PC-9 (cell line): ENCODE measurements around the gene DMRT1. TPM values are rescaled to one million over a fixed set of nuclear protein-coding genes. Genes with fewer than 3 reads are reported as not detected.

Source experiments
- BruUV-seq: library from RNA; stranded (reverse); fragments of 400-500 nt; replicated peaks from 2 replicates; lab custom pipeline; 2021; lab: Mats Ljungman, UMichigan
- CTCF ChIA-PET: fragments of 300-600 bp; sonication (Branson Sonifier 250); formaldehyde crosslinking; loops from one replicate; lab custom pipeline; 2022; ENCODE audit warnings: antibody characterized with exemption; lab: Charles Lee
- POLR2A ChIA-PET: fragments of 300-600 bp; sonication (Branson Sonifier 250); formaldehyde crosslinking; loops from one replicate; lab custom pipeline; 2022; ENCODE audit warnings: antibody characterized with exemption; ENCODE audit not compliant: unreplicated experiment; lab: Charles Lee
- DNase-seq, 2 experiments: peaks; one replicate each; pipeline versions ENCODE4 v3.0.0 to v3.0.0-alpha.2; 2015 to 2022; ENCODE audit warnings: mixed read lengths in 1 of 2
- H2AFZ ChIP-seq: fragments of 200-600 bp; sonication (generic); 2 replicates; pipeline ENCODE4 v1.8.1; 2017; ENCODE audit warnings: antibody characterized with exemption
- H3F3A ChIP-seq: fragments of 200-600 bp; sonication (generic); 2 replicates; pipeline ENCODE4 v1.8.1; 2017; ENCODE audit warnings: antibody characterized with exemption, mild to moderate bottlenecking, low read depth; ENCODE audit not compliant: insufficient read depth
- H3K27ac ChIP-seq: fragments of 200-600 bp; sonication (generic); 2 replicates; pipeline ENCODE4 v1.6.1; 2016; ENCODE audit warnings: mixed run types
- H3K27me3 ChIP-seq: fragments of 200-600 bp; sonication (generic); 2 replicates; pipeline ENCODE4 v1.6.1; 2016; ENCODE audit warnings: low read depth, mixed run types; ENCODE audit not compliant: insufficient read depth
- H3K36me3 ChIP-seq: fragments of 200-600 bp; sonication (generic); 2 replicates; pipeline ENCODE4 v1.6.1; 2016; ENCODE audit warnings: low read depth, mixed run types
- H3K4me1 ChIP-seq: fragments of 200-600 bp; sonication (generic); replicated peaks from 2 replicates; pipeline ENCODE4 v1.6.1; 2016; ENCODE audit warnings: mixed run types; ENCODE audit not compliant: insufficient read depth
- H3K4me2 ChIP-seq: fragments of 200-600 bp; sonication (generic); 2 replicates; pipeline ENCODE4 v1.6.1; 2017; ENCODE audit warnings: mixed run types
- H3K4me3 ChIP-seq: fragments of 200-600 bp; sonication (generic); 2 replicates; pipeline ENCODE4 v1.6.1; 2016; ENCODE audit warnings: mixed run types
- H3K79me2 ChIP-seq: fragments of 200-600 bp; sonication (generic); 2 replicates; pipeline ENCODE4 v1.6.1; 2017; ENCODE audit warnings: low read depth, mixed run types
- H3K9me2 ChIP-seq: fragments of 200-600 bp; sonication (generic); 2 replicates; pipeline ENCODE4 v1.8.1; 2017; ENCODE audit warnings: mild to moderate bottlenecking; ENCODE audit not compliant: insufficient read depth
- H3K9me3 ChIP-seq: fragments of 200-600 bp; sonication (generic); 2 replicates; pipeline ENCODE4 v1.8.1; 2016; ENCODE audit warnings: low read depth; ENCODE audit not compliant: insufficient read depth
- H4K20me1 ChIP-seq: fragments of 200-600 bp; sonication (generic); 2 replicates; pipeline ENCODE4 v1.8.1; 2017; ENCODE audit not compliant: insufficient read depth
- EZH2 ChIP-seq: fragments of 200-600 bp; sonication (generic); IDR thresholded peaks from 2 replicates; pipeline ENCODE4 v1.8.0; 2017; ENCODE audit warnings: antibody characterized with exemption, low read depth
- intact Hi-C: fragments of 100-400 bp; cut with micrococcal nuclease; formaldehyde crosslinking; loops from one replicate; pipeline ENCODE4 v1.10.0; 2022; ENCODE audit not compliant: unreplicated experiment
- total RNA-seq: library from RNA; stranded (reverse); gene quantifications from 2 replicates; pipeline ENCODE4 v1.2.3, GENCODE V29; 2021
- TF ChIP-seq, protein P1 (sequence below): fragments of 200-600 bp; sonication (generic); conservative IDR thresholded peaks from 2 replicates; pipeline ENCODE4 v1.6.1; 2017; ENCODE audit warnings: mixed run types, antibody characterized with exemption, mild to moderate bottlenecking, moderate library complexity

Gene DMRT1
- total RNA-seq, 1 experiment from 2014 or later, result not detected

DNA sequence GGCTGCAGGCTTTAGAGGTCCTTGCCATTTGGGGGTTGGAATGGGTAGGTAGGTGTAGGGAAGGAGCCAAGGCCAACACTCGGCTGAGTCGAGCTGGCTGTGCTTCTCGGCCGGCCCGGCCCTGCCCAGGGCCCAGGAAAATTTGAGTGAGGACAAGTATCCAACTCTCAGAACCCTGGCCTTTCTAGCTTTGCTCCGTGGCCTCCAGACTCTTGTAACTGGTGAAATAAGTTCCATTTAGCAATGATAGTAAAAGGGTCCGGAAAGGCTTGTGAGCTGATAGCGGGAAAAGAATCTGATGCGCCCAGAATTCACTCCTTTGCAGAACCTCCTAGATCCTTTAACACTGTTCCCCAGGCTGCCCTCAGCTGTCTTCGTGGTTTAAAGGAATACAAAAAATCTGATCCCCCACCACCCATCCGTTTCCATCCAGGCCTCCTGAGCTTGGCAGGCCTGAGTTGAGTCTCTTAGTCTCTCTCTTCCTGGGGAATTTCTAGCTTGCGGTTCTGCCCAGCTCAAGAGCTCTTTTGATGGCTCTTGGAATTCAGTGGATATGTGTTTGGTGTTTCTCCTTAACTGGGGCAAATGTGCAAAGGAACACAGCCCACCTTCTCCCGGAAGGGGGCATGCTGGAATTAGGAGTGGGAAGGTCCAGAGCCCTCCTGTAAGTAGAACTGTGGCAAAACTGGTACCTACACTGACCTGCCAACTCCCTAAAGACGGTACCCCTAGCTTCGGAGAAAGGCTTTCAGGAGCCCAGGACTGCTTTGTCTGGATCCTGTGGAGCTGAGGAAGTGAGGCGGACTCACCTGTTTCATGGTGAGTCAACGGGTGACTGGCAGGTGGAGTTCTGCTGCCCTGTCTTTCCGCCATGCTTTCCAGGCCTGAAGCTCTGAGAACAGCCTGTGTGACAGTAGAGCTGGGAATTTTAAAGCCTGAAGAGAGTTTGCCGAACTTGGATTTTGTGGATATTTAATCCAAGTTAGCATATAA lies 136.6 kb downstream of the DMRT1 start:
- no peak overlapping the region for H3K4me3 ChIP-seq
- H3K9me3 ChIP-seq, result no peaks in the 10 kb centered on the region
- no peak overlapping the region for H3K4me2 ChIP-seq
- intact Hi-C loops, result no loop called here
- H3K9me2 ChIP-seq, result no peaks in the 10 kb centered on the region
- no peak for DNase-seq
- H3K27me3 ChIP-seq, result peaks cover 28% of the 10 kb centered on the region
- no peaks in the 10 kb centered on the region for H3F3A ChIP-seq
- no peak overlapping the region for H3K27ac ChIP-seq
- CTCF ChIA-PET, result no interaction called here
- H3K36me3 ChIP-seq, result no peaks in the 10 kb centered on the region
- no peaks in the 10 kb centered on the region for H3K4me1 ChIP-seq
- no TSS peak for BruUV-seq
- H3K79me2 ChIP-seq, result no peaks in the 10 kb centered on the region
- no peak for TF ChIP-seq EZH2
- TF ChIP-seq, protein P1, sequence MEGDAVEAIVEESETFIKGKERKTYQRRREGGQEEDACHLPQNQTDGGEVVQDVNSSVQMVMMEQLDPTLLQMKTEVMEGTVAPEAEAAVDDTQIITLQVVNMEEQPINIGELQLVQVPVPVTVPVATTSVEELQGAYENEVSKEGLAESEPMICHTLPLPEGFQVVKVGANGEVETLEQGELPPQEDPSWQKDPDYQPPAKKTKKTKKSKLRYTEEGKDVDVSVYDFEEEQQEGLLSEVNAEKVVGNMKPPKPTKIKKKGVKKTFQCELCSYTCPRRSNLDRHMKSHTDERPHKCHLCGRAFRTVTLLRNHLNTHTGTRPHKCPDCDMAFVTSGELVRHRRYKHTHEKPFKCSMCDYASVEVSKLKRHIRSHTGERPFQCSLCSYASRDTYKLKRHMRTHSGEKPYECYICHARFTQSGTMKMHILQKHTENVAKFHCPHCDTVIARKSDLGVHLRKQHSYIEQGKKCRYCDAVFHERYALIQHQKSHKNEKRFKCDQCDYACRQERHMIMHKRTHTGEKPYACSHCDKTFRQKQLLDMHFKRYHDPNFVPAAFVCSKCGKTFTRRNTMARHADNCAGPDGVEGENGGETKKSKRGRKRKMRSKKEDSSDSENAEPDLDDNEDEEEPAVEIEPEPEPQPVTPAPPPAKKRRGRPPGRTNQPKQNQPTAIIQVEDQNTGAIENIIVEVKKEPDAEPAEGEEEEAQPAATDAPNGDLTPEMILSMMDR, result no peak
- no peak overlapping the region for H2AFZ ChIP-seq
- POLR2A ChIA-PET, result no interaction called here
- H4K20me1 ChIP-seq, result no peaks in the 10 kb centered on the region

DNA sequence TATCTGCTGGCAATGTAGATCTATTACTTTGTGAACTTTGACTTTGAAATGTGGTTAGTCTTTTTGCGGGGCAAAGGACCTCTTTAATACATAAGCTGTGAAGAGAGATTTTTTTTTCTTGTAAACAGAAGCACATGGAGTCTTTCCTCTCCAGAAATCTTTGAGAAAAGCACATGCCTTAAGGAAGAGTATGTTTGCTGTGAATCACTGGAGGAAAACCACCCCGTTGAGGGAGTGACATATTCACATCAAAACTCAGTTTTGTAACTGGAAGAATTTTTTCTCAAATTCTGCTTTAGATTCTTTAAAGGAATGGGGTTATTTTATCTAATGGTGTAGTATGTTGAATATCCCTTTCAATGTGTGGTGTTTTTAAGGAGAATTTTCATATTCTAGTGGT lies 138.5 kb downstream of the DMRT1 start:
- CTCF ChIA-PET, result no interaction called here
- no peak for TF ChIP-seq EZH2
- TF ChIP-seq, protein P1, result no peak

DNA sequence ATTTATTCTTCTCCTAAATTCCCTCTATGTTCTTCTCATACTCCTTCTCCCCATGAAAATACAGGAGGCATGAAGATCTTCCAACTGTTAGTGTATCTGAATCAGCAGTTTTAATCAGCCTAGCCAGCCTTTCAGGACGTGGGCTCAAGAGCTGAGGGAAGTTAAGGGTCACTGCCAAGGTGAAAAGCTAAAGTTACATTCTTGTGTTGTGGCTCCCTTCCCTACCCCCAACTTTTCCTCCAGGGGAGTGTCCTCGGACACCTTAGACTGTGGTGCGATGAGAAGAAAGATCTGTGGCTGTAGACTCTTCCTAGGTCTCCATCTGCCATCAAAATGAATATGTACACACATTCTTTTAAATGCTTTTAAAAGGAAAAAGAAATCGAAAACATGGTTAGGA lies 139.1 kb downstream of the DMRT1 start:
- no peak overlapping the region for H3K4me3 ChIP-seq
- H3K4me2 ChIP-seq, result no peak overlapping the region
- ChIA-PET POLR2A (no interaction called here), CTCF (no interaction called here)
- intact Hi-C loops, result no loop called here
- no peaks in the 10 kb centered on the region for H3F3A ChIP-seq
- H3K4me1 ChIP-seq, result no peaks in the 10 kb centered on the region
- no peak overlapping the region for H2AFZ ChIP-seq
- H3K27me3 ChIP-seq, result peaks cover 50% of the 10 kb centered on the region
- no peaks in the 10 kb centered on the region for H3K9me3 ChIP-seq
- H3K27ac ChIP-seq, result no peak overlapping the region
- H3K79me2 ChIP-seq, result no peaks in the 10 kb centered on the region
- TF ChIP-seq EZH2, result no peak
- TF ChIP-seq, protein P1, result no peak
- no TSS peak for BruUV-seq
- H3K9me2 ChIP-seq, result no peaks in the 10 kb centered on the region
- H4K20me1 ChIP-seq, result no peaks in the 10 kb centered on the region
- H3K36me3 ChIP-seq, result no peaks in the 10 kb centered on the region
- no peak for DNase-seq

More for the DNA sequence above, 138.5 kb downstream of the DMRT1 start:
- no peaks in the 10 kb centered on the region for H3K4me1 ChIP-seq
- H3K27ac ChIP-seq, result no peak overlapping the region
- H3K36me3 ChIP-seq, result no peaks in the 10 kb centered on the region
- no peak for DNase-seq
- H2AFZ ChIP-seq, result no peak overlapping the region
- no peak overlapping the region for H3K4me3 ChIP-seq
- no TSS peak for BruUV-seq
- no peaks in the 10 kb centered on the region for H4K20me1 ChIP-seq
- H3K9me3 ChIP-seq, result no peaks in the 10 kb centered on the region
- peaks cover 45% of the 10 kb centered on the region for H3K27me3 ChIP-seq
- H3F3A ChIP-seq, result no peaks in the 10 kb centered on the region
- POLR2A ChIA-PET, result no interaction called here
- H3K4me2 ChIP-seq, result no peak overlapping the region
- H3K79me2 ChIP-seq, result no peaks in the 10 kb centered on the region
- intact Hi-C loops, result no loop called here
- no peaks in the 10 kb centered on the region for H3K9me2 ChIP-seq
